HG03280 (cell line): ENCODE results near the gene MALAT1.
"Not testable (repeated sequence)": the region's sequence is repeated elsewhere in the genome, so short reads cannot be mapped to it uniquely, and the experiment has no call there.

Source experiments
- ATAC-seq: cut with Tn5 transposase; IDR thresholded peaks from one replicate; pipeline ENCODE4 v1.9.1; 2021; ENCODE audit warnings: mild to moderate bottlenecking, moderate library complexity; ENCODE audit not compliant: unreplicated experiment

The MALAT1 gene

DNA sequence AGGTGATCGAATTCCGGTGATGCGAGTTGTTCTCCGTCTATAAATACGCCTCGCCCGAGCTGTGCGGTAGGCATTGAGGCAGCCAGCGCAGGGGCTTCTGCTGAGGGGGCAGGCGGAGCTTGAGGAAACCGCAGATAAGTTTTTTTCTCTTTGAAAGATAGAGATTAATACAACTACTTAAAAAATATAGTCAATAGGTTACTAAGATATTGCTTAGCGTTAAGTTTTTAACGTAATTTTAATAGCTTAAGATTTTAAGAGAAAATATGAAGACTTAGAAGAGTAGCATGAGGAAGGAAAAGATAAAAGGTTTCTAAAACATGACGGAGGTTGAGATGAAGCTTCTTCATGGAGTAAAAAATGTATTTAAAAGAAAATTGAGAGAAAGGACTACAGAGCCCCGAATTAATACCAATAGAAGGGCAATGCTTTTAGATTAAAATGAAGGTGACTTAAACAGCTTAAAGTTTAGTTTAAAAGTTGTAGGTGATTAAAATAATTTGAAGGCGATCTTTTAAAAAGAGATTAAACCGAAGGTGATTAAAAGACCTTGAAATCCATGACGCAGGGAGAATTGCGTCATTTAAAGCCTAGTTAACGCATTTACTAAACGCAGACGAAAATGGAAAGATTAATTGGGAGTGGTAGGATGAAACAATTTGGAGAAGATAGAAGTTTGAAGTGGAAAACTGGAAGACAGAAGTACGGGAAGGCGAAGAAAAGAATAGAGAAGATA is at the start of gene MALAT1:
Gene MALAT1 (plus strand): TSS at position 69 of the 736 bp plus-strand sequence.
- no peak for ATAC-seq

GRCh38 chr11:65451301-65451700 is 47.5 kb upstream of the MALAT1 start:
- ATAC-seq: not testable (repeated sequence)

DNA sequence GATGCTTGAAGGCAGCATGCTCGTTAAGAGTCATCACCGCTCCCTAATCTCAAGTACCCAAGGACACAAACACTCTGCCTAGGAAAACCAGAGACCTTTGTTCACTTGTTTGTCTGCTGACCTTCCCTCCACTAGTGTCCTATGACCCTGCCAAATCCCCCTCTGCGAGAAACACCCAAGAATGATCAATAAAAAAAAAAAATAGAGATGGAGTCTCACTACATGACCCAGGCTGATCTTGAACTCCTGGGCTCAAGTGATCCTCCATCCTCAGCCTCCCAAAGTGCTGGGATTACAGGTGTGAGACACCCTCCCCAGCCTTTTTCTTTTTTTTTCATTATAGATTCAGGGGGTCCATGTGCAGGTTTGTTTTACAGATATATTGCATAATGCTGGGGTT is 46.6 kb upstream of the MALAT1 start:
- ATAC-seq: not testable (repeated sequence)

- ATAC-seq: no peak
Observed at GRCh38 chr11:65452806-65453490, 45.9 kb upstream of the MALAT1 start.

DNA sequence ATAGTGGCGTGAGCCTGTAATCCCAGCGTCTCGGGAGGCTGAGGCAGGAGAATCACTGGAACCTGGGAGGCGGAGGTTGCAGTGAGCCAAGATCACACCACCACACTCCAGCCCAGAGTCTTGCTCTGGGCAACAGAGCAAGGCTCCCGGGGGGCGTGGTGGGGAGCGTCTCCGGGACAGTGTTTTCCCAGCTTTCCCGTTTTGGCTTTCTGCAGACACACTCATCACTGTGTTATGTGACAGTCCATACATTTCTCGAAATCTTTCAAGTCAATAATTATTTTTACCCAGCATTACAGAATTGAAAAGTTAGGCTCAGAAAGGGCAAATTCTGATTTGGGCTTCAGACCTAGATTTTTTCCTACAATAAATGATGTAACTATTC is 44.5 kb upstream of the MALAT1 start:
- no peak for ATAC-seq

- peak; percentile 94 for ATAC-seq
Observed at GRCh38 chr11:65454696-65455456, 44.0 kb upstream of the MALAT1 start.

DNA sequence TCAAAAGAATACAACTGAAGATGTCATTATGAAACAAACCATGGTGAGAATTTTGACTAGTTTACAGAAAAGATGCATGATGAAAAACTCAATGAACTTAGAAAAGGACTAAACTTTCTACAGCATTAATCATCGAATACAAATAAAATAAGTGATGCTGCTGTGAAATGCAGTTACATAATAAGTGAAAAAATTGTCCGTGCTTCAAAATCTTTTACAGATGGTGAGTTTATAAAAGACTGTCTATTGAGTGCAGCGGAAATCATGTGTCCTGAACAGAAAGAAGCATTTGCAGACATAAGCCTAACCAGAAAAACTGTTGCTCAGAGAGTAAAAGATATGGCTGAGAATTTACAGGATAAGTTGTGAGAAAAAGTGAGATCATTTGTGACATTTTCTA is 42.4 kb upstream of the MALAT1 start:
- no peak for ATAC-seq

DNA sequence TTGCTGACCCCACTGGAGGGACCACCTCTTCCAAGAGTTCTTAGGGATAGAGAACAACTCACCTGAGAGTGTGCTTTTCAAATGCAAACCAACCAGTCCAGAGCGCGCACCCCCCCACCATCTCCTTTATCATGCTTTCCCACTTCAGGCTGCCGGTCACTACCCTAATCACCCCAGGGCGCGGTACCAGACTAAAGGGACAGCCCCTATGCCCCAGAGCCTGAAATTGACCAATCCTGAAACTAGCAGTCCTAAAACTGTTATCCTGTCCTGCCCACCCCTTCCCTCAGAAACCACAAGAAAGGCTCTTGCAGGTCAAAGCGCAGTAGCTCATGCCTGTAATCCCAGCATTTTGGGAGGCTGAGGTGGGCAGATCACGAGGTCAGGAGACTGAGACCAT is 39.3 kb upstream of the MALAT1 start:
- no peak for ATAC-seq

- not testable (repeated sequence) for ATAC-seq
Observed at GRCh38 chr11:65465471-65465870, 33.4 kb upstream of the MALAT1 start.

DNA sequence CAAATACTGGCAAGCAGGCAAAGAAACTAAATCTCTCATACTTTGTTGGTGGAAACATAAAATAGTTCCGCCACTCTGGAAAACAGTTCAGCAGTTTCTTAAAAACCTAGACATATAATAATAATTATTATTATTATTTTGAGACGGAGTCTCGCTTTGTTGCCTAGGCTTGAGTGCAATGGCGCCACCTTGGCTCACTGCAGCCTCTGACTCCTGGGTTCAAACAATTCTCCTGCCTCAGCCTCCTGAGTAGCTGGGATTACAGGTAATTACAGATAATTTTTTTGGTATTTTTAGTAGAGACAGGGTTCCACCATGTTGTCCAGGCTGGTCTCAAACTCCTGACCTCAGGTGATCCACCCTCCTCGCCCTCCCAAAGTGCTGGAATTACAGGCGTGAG is 31.5 kb upstream of the MALAT1 start:
- not testable (repeated sequence) for ATAC-seq

DNA sequence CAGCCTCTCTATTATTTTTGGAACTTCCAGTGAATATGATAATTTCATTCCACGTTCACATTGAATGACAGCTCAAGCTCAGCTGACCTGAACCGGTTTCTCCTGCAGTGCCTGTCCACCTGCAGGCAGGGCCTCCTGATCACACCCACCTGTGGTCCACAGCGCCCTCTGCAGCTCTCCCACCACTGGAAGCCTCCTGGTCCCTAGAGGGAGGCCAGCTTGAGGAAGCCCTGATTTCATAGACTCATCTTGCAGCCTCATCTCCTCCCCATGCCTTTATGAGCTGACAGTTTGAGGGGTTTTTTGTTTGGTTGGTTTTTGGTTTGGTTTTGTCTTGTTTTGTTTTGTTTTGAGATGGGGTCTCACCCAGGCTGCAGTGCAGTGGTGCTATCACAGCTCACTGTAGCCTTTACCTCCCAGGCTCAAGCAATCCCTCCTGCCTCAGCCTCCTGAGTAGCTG is 29.9 kb upstream of the MALAT1 start:
- no peak for ATAC-seq

- ATAC-seq: no peak
Observed at GRCh38 chr11:65470433-65471049, 28.3 kb upstream of the MALAT1 start.

- no peak for ATAC-seq
Observed at GRCh38 chr11:65471447-65471891, 27.4 kb upstream of the MALAT1 start.

DNA sequence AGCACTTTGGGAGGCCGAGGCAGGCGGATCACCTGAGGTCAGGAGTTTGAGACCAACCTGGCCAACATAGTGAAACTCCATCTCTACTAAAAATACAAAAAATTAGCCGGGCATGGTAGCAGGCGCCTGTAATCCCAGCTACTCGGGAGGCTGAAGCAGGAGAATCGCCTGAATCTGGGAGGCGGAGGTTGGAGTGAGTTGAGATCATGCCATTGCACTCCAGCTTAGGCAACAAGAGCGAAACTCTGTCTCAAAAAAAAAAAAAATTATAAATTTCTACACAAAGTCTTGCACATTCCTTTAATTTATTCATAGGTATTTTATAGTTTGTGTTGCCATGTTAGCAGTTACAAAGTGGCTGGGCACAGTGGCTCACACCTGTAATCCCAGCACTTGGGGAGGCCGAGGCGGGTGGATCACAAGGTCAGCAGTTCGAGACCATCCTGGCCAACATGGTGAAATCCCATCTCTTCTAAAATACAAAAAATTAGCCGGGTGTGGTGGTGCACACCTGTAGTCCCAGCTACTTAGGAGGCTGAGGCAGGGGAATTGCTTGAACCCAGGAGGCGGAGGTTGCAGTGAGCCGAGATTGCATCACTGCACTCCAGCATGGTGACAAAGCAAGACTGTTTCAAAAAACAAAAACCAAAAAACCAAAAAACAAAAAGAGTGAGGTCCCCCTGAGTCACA is 26.1 kb upstream of the MALAT1 start:
- ATAC-seq: not testable (repeated sequence)

- no peak for ATAC-seq
Observed at GRCh38 chr11:65473278-65473860, 25.5 kb upstream of the MALAT1 start.

- no peak for ATAC-seq
Observed at GRCh38 chr11:65474864-65475263, 24.0 kb upstream of the MALAT1 start.

DNA sequence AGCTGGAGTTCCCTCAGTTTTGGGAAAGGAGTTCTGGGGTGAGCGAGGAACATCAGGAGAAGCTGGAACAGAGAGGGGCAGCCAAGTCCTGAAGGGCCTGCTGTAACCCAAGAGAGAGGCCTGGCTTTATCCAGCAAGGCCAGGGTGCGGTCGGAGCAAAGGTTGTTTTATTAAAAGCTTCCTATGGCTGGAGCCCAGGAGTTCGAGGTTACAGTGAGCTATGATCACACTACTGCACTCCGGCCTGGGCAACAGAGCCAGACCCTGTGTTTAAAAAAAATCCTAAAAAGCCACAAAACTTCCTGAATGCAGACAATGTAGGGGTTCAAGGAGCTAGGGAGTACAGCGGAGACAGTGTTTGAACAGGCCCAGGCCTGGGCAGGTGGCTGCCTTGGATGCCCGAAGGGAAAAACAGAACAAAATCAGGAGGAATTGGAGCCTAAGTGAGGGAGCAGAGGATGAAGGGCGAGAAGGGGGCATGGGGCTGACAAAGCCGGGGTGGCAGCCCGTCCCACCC is 22.2 kb upstream of the MALAT1 start:
- no peak for ATAC-seq

DNA sequence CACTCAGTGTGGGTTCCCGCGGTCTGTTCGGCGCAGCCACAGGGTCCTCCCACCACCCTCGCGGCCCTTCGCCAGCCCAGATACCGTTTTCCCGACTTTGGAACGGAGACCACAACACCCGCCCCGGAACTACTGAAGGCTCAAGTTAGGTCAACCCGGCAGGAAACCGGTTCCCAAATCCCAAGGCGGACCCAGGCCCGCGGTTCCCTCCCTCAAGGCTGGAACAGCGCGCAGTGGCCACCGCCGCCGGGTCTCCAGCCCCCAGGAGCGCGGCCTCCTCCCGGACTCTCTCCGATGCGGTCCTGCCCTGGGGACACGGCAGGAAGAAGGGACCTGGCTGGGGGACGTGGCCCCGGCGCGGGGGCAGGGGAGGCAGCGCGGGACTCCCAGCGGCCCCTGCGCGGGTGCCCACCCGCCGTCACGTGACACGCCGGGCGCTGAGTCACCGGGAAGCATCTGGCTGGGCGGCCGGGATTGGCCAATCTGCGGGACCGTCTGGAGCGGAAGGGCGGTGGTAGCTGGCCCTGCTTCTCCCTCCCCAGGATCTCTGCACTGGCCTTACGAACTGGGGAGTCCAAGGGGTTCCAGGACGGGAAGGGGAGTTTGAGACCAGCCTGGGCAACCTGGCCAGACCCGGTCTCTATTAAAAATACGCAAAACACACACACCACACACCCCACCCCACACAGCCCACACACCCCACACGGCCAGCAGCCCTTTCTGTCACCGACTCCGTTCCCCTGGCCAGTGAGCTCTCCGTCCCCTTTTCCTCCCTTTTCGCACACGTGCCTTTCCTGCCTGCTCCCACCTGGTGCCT is 21.5 kb upstream of the MALAT1 start:
- ATAC-seq: peak; percentile 86
